ENCODE results near the gene CPD. TPM values are rescaled to one million over a fixed set of nuclear protein-coding genes. Genes with fewer than 3 reads are reported as not detected.
A peak's percentile ranks its signal among the peaks of the same experiment; 100 is the strongest.

Gene CPD
- total and polyA plus RNA-seq, 2 of the 13 experiments (the other 11 are each of a cell fraction or from before 2014, with no cell fraction given), result 46.1 to 72.3 TPM

GRCh38 chr17:30366536-30366935 is 12.2 kb upstream of the CPD start:
- DNase-seq (ENCODE audit: low spot score), result no peak
- 49% methylated on average over 3 of the region's 3 CpGs for WGBS (ENCODE audit: low lambda C conversion rate)
- intact Hi-C loops (cut with micrococcal nuclease; ENCODE audit: unreplicated experiment), result no loop called here
- ChIA-PET POLR2A (interaction anchor here (1.1 to 1.2 kb wide), 2 partner anchors 14 to 22 kb away, joined by 3 to 5 read pairs; no protein-coding TSS in a partner anchor), CTCF (ENCODE audit: low intra/inter-chr PET ratio, low total read pairs) (no interaction called here)
- Histone ChIP-seq H3K4me2 (ENCODE audit: low read depth, low read length) (no peak overlapping the region), H3K79me2 (ENCODE audit: insufficient read depth, low read length) (no peaks in the 10 kb centered on the region), H3K9me3 (ENCODE audit: low read length) (peaks cover 7% of the 10 kb centered on the region), H3K4me3 (replicated peaks in 1 of 3; ENCODE audit: insufficient read depth in 1 of 3, low read depth in 2 of 3, low read length in 3 of 3) (no peak overlapping the region), H3K36me3 (replicated peaks in 1 of 2; ENCODE audit: control insufficient read depth in 1 of 2, insufficient read depth in 2 of 2, low read length in 2 of 2) (no peaks in the 10 kb centered on the region), H3K27me3 (ENCODE audit: control insufficient read depth in 1 of 2, insufficient read depth in 2 of 2, low read length in 2 of 2) (no peaks in the 10 kb centered on the region; a peak in 1 of 5 replicates), H4K20me1 (ENCODE audit: insufficient read depth, low read length) (no peaks in the 10 kb centered on the region), H2AFZ (ENCODE audit: low read length) (no peak overlapping the region), H3K9ac (ENCODE audit: insufficient read depth, low read depth, low read length) (no peak overlapping the region), H3K27ac (ENCODE audit: extremely low read length, insufficient read depth, low read length) (no peak overlapping the region), H3K4me1 (ENCODE audit: insufficient read depth, low read length) (peaks cover 36% of the 10 kb centered on the region)
- no peak for FAIRE-seq
- TF ChIP-seq PITX1 (CRISPR knock-in tag; IDR thresholded peaks at IDR 0.05), result no peak
- TF ChIP-seq NFKBIZ (CRISPR knock-in tag; IDR thresholded peaks at IDR 0.05), result no peak
- TF ChIP-seq HNF1B (CRISPR knock-in tag; IDR thresholded peaks at IDR 0.05), result no peak
- no peak for TF ChIP-seq CEBPB (IDR thresholded peaks at IDR 0.05; ENCODE audit: borderline replicate concordance, low read depth, low read length)
- BruUV-seq (replicated peaks), result no TSS peak
- ATAC-seq, result no peak
- in situ Hi-C loops (cut with HindIII; ENCODE audit: extremely low pct_ligation_motif_present, low pct_unique_long_range_greater_than_20kb), result no loop called here

GRCh38 chr17:30368912-30369720 is 9.6 kb upstream of the CPD start:
- no peak overlapping the region for H3K27ac ChIP-seq (ENCODE audit: extremely low read length, insufficient read depth, low read length)
- intact Hi-C loops (cut with micrococcal nuclease; ENCODE audit: unreplicated experiment), result no loop called here
- ChIA-PET POLR2A (interaction anchor here (2.2 kb wide), 1 partner anchor 24 kb away, joined by 6 read pairs; no protein-coding TSS in a partner anchor), CTCF (ENCODE audit: low intra/inter-chr PET ratio, low total read pairs) (no interaction called here)
- in situ Hi-C loops (cut with HindIII; ENCODE audit: extremely low pct_ligation_motif_present, low pct_unique_long_range_greater_than_20kb), result no loop called here
- H3K79me2 ChIP-seq (ENCODE audit: insufficient read depth, low read length), result no peaks in the 10 kb centered on the region
- H3K9ac ChIP-seq (ENCODE audit: insufficient read depth, low read depth, low read length), result no peak overlapping the region; the same call in 1 of the 2 replicates
- no peaks in the 10 kb centered on the region for H4K20me1 ChIP-seq (ENCODE audit: insufficient read depth, low read length)
- peak; percentile 70 for ATAC-seq
- no peaks in the 10 kb centered on the region for H3K27me3 ChIP-seq (ENCODE audit: control insufficient read depth in 1 of 2, insufficient read depth in 2 of 2, low read length in 2 of 2)
- BruUV-seq (replicated peaks), result no TSS peak
- H3K36me3 ChIP-seq (replicated peaks in 1 of 2; ENCODE audit: control insufficient read depth in 1 of 2, insufficient read depth in 2 of 2, low read length in 2 of 2), result no peaks in the 10 kb centered on the region
- WGBS (ENCODE audit: low lambda C conversion rate), result 43% methylated on average over 13 of the region's 13 CpGs
- FAIRE-seq, result no peak
- peak overlapping the region in 2 of 3 experiments; percentile 6 to 35; a peak in 3 of 6 replicates for H3K4me3 ChIP-seq (replicated peaks in 1 of 3; ENCODE audit: insufficient read depth in 1 of 3, low read depth in 2 of 3, low read length in 3 of 3)
- H3K4me2 ChIP-seq (ENCODE audit: low read depth, low read length), result peak overlapping the region; percentile 48
- peak overlapping the region; percentile 89 for H2AFZ ChIP-seq (ENCODE audit: low read length)
- peaks cover 40% of the 10 kb centered on the region for H3K4me1 ChIP-seq (ENCODE audit: insufficient read depth, low read length)
- no peak for DNase-seq (ENCODE audit: low spot score)
- H3K9me3 ChIP-seq (ENCODE audit: low read length), result no peaks in the 10 kb centered on the region
- TF ChIP-seq TCF12 (IDR thresholded peaks at IDR 0.05) (no peak), TCF12 (CRISPR knock-in tag; IDR thresholded peaks at IDR 0.05) (no peak), ERF (CRISPR knock-in tag; IDR thresholded peaks at IDR 0.05) (no peak), HNRNPL (IDR thresholded peaks at IDR 0.05; ENCODE audit: low read depth, low read length) (no peak), ZBTB46 (CRISPR knock-in tag; IDR thresholded peaks at IDR 0.05; ENCODE audit: borderline replicate concordance) (no peak), PATZ1 (CRISPR knock-in tag; IDR thresholded peaks at IDR 0.05) (0 out of 2 replicates have a peak, but pooled peaks have one; percentile 12), SATB2 (CRISPR knock-in tag; IDR thresholded peaks at IDR 0.05) (no peak)
